T-helper 1 cell treated with Interleukin-12 subunit alpha and Interleukin-12 subunit beta and Interleukin-4 antibody, amounts not matched to agents 30 ng/mL and 1 ng/mL, for 36 hours (primary cell): Measurements from ENCODE around the gene SLIT3. TPM values are rescaled to one million over a fixed set of nuclear protein-coding genes. Genes with fewer than 3 reads are reported as not detected.

ENCODE experiments used
- intact Hi-C: fragments of 100-400 bp; cut with micrococcal nuclease; formaldehyde crosslinking; loops from one replicate; pipeline ENCODE4 v1.15.1; 2024
- total RNA-seq: library from RNA; stranded (reverse); gene quantifications from 2 replicates; pipeline ENCODE4 v1.2.3, GENCODE V29; 2022

SLIT3 gene
- total RNA-seq, 1 donor from 2014 or later = not detected

GRCh38 chr5:168786147-168786546 is 514.8 kb downstream of the SLIT3 start:
- intact Hi-C loops = no loop called here

DNA sequence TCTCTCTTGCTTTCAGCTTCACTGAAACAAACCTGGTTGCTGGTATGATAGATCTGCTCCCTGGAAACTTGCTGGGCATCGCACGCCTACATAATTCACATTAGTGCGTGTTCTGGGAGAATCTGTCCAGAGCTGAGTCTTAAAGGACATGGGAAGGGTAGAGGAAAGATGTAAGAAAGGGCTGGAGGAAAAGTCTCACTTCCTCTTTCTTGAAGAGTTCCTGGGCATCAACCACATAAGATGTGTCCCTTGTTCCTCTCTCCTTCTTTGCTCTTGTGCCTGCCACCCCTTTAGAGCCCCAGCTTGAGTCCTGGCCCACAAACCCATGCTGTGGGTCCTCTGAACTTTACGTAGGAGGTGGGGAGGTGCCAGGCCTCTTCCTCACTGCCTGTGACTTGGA is 516.5 kb downstream of the SLIT3 start:
- intact Hi-C loops = no loop called here

- intact Hi-C loops = no loop called here
Measured at GRCh38 chr5:168781941-168782571, 518.9 kb downstream of the SLIT3 start.

DNA sequence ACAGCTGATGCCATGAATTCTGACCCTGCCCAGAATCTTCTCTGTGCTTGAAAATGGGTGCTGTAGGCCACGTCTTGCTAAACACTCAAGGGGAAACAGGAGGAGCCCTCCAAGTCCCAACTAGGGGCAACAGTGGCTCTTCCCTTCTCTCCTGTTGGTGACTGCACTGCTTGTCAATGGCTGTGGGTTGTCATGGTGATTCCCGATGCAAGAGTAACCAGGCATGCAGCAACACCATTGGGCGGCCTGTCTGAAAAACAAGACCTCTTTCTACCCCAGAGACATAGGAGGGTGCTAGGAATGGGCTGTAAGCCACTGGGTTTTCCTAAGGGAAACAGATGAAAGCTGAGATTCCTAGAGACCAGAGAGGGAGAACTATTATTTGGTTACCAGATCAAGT is 520.1 kb downstream of the SLIT3 start:
- intact Hi-C loops = no loop called here

DNA sequence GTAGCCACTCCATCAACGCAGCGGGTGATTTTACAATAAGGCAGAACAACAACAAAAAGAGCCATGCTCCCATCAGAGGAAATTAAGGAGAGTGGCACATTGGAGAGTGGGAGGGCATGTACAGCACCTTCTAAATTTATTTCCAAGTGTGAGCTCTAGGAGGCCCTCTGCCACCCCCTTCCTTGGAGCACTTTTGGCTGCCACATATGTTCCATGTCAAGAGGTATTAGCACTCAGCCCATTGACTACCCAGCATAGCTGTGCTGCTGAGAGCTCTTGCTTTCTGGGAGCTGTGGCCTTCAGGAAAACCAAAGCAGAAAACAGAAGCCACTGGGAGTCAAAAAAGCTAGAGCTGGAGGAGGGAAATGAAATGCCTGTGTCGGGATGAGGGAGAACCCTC is 521.6 kb downstream of the SLIT3 start:
- intact Hi-C loops = no loop called here

GRCh38 chr5:168778536-168778935 is 522.4 kb downstream of the SLIT3 start:
- intact Hi-C loops = no loop called here

- intact Hi-C loops = no loop called here
Measured at GRCh38 chr5:168777651-168778050, 523.3 kb downstream of the SLIT3 start.

DNA sequence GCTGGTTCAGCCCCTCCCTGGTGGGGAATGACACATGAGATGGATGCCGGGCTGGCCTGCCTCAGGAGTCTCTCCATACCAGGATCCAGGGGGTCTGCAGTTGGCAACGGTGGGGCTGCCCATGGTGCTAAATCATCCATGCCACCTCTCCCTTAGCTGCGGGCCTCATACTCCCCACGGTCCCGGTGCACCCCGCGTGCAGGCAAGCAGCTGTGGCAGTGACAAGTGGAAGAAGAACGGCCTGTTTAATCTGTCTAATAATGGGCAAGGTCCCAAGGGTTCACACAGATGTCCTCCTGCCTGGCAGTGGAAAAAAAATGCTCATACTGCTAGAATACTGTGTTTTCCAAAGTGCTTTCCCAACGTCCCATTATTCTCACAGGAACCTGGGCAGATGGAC is 524.9 kb downstream of the SLIT3 start:
- intact Hi-C loops = no loop called here

DNA sequence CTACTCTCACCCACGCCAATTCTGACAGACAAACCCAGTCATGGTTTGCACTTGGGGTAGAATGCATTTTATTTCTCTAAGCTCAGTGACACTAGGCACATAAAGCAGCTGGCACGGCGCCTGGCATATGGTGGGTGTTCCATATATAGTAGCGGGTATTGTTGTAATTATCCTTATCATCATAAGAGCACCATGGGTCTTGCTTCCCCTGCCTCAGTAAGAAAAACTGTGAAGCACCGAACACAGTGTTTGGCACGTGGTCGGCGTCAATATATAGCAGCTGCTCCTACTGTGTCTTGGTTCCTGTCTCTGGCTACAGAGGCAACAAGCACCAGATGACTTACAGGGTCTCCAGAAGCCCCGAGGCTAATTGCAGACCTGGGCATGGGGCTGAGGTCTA is 527.7 kb downstream of the SLIT3 start:
- intact Hi-C loops = no loop called here

GRCh38 chr5:168772316-168772961 is 528.5 kb downstream of the SLIT3 start:
- intact Hi-C loops = no loop called here

GRCh38 chr5:168771678-168772077 is 529.3 kb downstream of the SLIT3 start:
- intact Hi-C loops = no loop called here

DNA sequence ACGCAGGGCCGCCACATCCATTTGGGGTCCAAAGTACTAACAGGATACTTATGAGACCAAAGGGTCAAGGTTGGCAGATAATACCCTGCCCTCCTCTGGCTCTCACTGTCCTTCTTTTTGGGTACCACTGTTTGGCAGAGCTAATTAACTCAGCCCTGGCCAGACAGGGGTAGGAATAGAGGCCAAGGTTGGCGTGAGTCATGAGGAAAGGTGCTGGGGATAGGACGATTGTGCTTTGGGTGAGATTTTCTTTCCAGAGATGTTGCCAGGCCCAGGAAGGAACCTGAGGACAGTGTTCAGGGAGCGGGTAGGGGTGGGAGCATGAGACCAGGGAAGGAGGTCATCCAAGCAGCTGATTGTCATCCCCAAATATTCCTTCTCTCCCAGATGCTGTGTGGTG is 529.9 kb downstream of the SLIT3 start:
- intact Hi-C loops = no loop called here

DNA sequence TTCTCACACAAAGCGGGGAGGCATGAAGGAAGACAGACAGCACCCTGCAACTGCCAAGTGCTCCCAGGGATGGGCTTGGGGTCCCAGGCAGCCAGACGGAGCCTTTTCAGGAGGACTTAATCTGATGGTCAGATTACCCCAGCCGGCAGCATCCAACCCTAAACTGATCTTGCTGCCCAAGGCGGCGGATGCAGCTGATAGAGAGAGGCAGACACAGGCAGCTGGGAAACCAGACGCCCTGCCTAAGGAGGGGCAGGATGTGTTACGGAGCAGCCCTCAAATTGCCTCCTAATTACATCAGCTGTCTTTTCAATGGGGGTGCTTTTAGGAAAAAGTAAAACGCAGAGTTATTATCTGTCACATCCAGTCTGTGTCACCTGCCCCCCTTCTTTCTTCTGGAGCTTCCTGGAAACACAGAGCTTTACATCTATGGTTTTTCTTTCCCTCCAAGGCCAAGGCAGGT is 530.9 kb downstream of the SLIT3 start:
- intact Hi-C loops = no loop called here

DNA sequence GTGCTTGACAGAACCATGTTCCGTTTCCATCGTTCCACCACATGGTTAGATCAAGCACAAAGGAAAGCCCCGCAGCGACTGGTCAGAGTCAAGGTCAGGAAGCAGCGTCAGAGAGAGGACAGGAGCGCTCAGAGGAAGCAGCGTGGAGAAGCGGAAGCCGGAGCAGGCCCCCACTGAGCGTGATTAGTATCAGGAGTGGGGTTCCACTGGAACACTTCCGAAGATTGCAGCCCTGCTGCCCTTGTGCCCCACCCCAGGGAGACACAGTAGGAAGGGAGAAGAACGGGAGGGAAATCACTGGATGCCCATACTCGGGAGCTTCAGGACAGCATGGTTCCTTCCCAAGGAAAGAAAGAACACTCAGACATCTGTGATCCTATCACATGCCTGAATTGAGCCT is 532.8 kb downstream of the SLIT3 start:
- intact Hi-C loops = no loop called here

- intact Hi-C loops = no loop called here
Measured at GRCh38 chr5:168766426-168766700, 534.6 kb downstream of the SLIT3 start.

- intact Hi-C loops = no loop called here
Measured at GRCh38 chr5:168765551-168766425, 535.2 kb downstream of the SLIT3 start.

- intact Hi-C loops = no loop called here
Measured at GRCh38 chr5:168765086-168765550, 535.8 kb downstream of the SLIT3 start.

- intact Hi-C loops = no loop called here
Measured at GRCh38 chr5:168756453-168757391, 544.2 kb downstream of the SLIT3 start.

DNA sequence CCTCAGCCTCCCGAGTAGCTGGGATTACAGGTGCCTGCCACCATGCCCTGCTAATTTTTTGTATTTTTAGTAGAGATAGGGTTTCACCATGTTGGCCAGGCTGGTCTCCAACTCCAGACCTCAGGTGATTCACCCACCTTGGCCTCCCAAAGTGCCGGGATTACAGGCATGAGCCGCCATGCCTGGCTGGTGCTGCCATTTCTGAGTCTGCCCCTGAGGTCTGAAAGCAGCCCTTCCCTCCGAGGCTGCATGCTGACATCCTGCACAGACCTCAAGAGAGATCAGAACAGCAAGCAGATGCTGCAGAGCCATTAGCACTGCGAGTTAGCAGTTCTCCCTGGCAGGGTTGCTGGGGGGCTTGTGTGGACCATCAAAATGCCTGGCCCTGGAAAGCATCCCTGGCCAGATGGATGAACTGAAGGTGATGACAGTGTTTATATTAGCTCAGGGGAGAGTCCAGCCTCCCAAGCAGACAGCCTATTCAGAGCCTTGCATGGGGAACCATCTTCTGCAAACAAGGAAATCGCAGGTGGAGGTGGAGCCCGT is 545.3 kb downstream of the SLIT3 start:
- intact Hi-C loops = no loop called here

GRCh38 chr5:168753691-168754254 is 547.2 kb downstream of the SLIT3 start:
- intact Hi-C loops = no loop called here
